Liver (tissue), 9 donors: ENCODE measurements around the gene SYNPO. TPM values are rescaled to one million over a fixed set of nuclear protein-coding genes. Genes with fewer than 3 reads are reported as not detected.

Experiments
- DNase-seq: peaks from one replicate; pipeline ENCODE4 v3.0.0-alpha.2; 2017; ENCODE audit warnings: low spot score
- H3K27ac ChIP-seq, 2 donors: one replicate each; pipeline ENCODE4 v1.7.0; 2013; ENCODE audit warnings: inconsistent platforms in 2 of 2, low read length in 2 of 2, control low read depth in 1 of 2, low read depth in 1 of 2, mild to moderate bottlenecking in 1 of 2
- H3K27me3 ChIP-seq, 4 donors: one replicate each; pipeline versions ENCODE4 v1.6.1 to v1.7.0; 2013; ENCODE audit warnings: low read length in 3 of 4, inconsistent platforms in 1 of 4, mild to moderate bottlenecking in 1 of 4, moderate library complexity in 1 of 4; ENCODE audit not compliant: control insufficient read depth in 4 of 4, insufficient read depth in 4 of 4
- H3K36me3 ChIP-seq, 4 donors: one replicate each; pipeline versions ENCODE4 v1.6.1 to v1.7.0; 2013; ENCODE audit warnings: low read length in 3 of 4, mild to moderate bottlenecking in 3 of 4, low read depth in 1 of 4, moderate library complexity in 1 of 4; ENCODE audit not compliant: control insufficient read depth in 4 of 4, insufficient read depth in 3 of 4
- H3K4me1 ChIP-seq, 4 donors: one replicate each; pipeline versions ENCODE4 v1.6.1 to v1.7.0; 2013; ENCODE audit warnings: low read length in 3 of 4, mild to moderate bottlenecking in 3 of 4, moderate library complexity in 1 of 4; ENCODE audit not compliant: control insufficient read depth in 4 of 4, insufficient read depth in 4 of 4
- H3K4me3 ChIP-seq, 3 donors: one replicate each; pipeline versions ENCODE4 v1.6.1 to v1.7.0; 2013; ENCODE audit warnings: low read length in 3 of 3, control low read depth in 1 of 3, low read depth in 1 of 3, mild to moderate bottlenecking in 1 of 3
- H3K9ac ChIP-seq, 2 donors: one replicate each; pipeline ENCODE4 v1.7.0; 2013; ENCODE audit warnings: low read length in 2 of 2, mild to moderate bottlenecking in 2 of 2, moderate library complexity in 2 of 2, control low read depth in 1 of 2, low read depth in 1 of 2
- H3K9me3 ChIP-seq, 4 donors: one replicate each; pipeline versions ENCODE4 v1.6.1 to v1.7.0; 2013; ENCODE audit warnings: low read length in 3 of 4; ENCODE audit not compliant: control insufficient read depth in 4 of 4
- CTCF ChIP-seq: fragments of 150-350 bp; IDR thresholded peaks from 2 replicates; pipeline ENCODE4 v1.5.1; 2017; ENCODE audit warnings: improper control_type of control experiment, low read depth, low read length; ENCODE audit not compliant: missing input control
- FOXA1 ChIP-seq: IDR thresholded peaks from 2 replicates; pipeline ENCODE4 v1.6.1; 2016; ENCODE audit warnings: antibody characterized with exemption
- FOXA2 ChIP-seq: IDR thresholded peaks from 2 replicates; pipeline ENCODE4 v1.6.1; 2016; ENCODE audit warnings: antibody characterized with exemption
- GABPA ChIP-seq, 2 donors: IDR thresholded peaks in 1 of 2; conservative IDR thresholded peaks in 1 of 2; 2 replicates each; pipeline ENCODE4 v1.6.1; 2016; ENCODE audit warnings: antibody characterized with exemption in 2 of 2, mild to moderate bottlenecking in 1 of 2, moderate library complexity in 1 of 2
- HNF4A ChIP-seq, 2 donors: conservative IDR thresholded peaks; 2 replicates each; pipeline ENCODE4 v1.6.1; 2016; ENCODE audit warnings: antibody characterized with exemption in 2 of 2, mild to moderate bottlenecking in 2 of 2
- HNF4G ChIP-seq: IDR thresholded peaks from 2 replicates; pipeline ENCODE4 v1.6.1; 2016; ENCODE audit warnings: antibody characterized with exemption
- JUND ChIP-seq, 2 donors: IDR thresholded peaks; 2 replicates each; pipeline ENCODE4 v1.6.1; 2016; ENCODE audit warnings: antibody characterized with exemption in 2 of 2
- MAX ChIP-seq: IDR thresholded peaks from 2 replicates; pipeline ENCODE4 v1.6.1; 2016; ENCODE audit warnings: antibody characterized with exemption
- NR2F2 ChIP-seq: IDR thresholded peaks from 2 replicates; pipeline ENCODE4 v1.6.1; 2016; ENCODE audit warnings: antibody characterized with exemption
- REST ChIP-seq: IDR thresholded peaks from 2 replicates; pipeline ENCODE4 v1.6.1; 2016; ENCODE audit warnings: antibody characterized with exemption, mild to moderate bottlenecking
- SP1 ChIP-seq: IDR thresholded peaks from 2 replicates; pipeline ENCODE4 v1.6.1; 2018; ENCODE audit warnings: antibody characterized with exemption, mild to moderate bottlenecking
- TAF1 ChIP-seq: conservative IDR thresholded peaks from 2 replicates; pipeline ENCODE4 v1.6.1; 2016; ENCODE audit warnings: antibody characterized with exemption, mild to moderate bottlenecking
- YY1 ChIP-seq: IDR thresholded peaks from 2 replicates; pipeline ENCODE4 v1.6.1; 2016; ENCODE audit warnings: antibody characterized with exemption, mild to moderate bottlenecking
- ZBTB33 ChIP-seq: IDR thresholded peaks from 2 replicates; pipeline ENCODE4 v1.6.1; 2016; ENCODE audit warnings: antibody characterized with exemption
- WGBS: extraction: QIAGEN DNeasy Blood & Tissue Kit; methylation state at CpG from one replicate; pipeline ENCODE4 v1.1.7; 2013; 5-methylcytosine and 5-hydroxymethylcytosine counted together
- polyA plus RNA-seq, 2 donors: library from polyadenylated mRNA; stranded (reverse) in 1 of 2; unstranded in 1 of 2; fragments of 200-250 nt in 1 of 2; fragments of >200 nt in 1 of 2; fragmentation: Nextera tagmentation in 1 of 2; extraction: Ambion mirVana in 1 of 2; gene quantifications; one replicate each; pipeline versions ENCODE4 v1.2.1 to v1.2.3, GENCODE V29; 2013 to 2015
- total RNA-seq, 2 donors: library from RNA; depleted of rRNA; stranded (reverse); fragments of >200 nt; gene quantifications; one replicate each; pipeline ENCODE4 v1.2.3, GENCODE V29; 2014
- donor health status: healthy.
- donor health status: healthy.
- donor health status: healthy.
- donor health status: healthy.
- donor health status: healthy.

Gene SYNPO
- total and polyA plus RNA-seq, 4 donors, result 1.1 to 36.6 (median 10.7) TPM

- H3K27ac ChIP-seq, result peak overlapping the region; percentile 83 to 99
- H3K9ac ChIP-seq, result peak overlapping the region in 1 of 2 donors; percentile 65
- H3K27me3 ChIP-seq, result no peaks in the 10 kb centered on the region
These were observed 1.1 kb upstream of the SYNPO start for GRCh38 chr5:150639377-150639692.

More at GRCh38 chr5:150639377-150639692, 1.1 kb upstream of the SYNPO start:
- DNase-seq, result no peak
- no peaks in the 10 kb centered on the region for H3K36me3 ChIP-seq
- no peak for TF ChIP-seq SP1
- no peak for TF ChIP-seq ZBTB33
- no peak for TF ChIP-seq JUND (IDR thresholded peaks at IDR 0.05)
- no peak for TF ChIP-seq FOXA2
- no peak for TF ChIP-seq TAF1
- no peak for TF ChIP-seq GABPA (IDR thresholded peaks at IDR 0.05 in 1 of 2, conservative IDR thresholded peaks at IDR 0.05 in 1 of 2)
- no peak for TF ChIP-seq CTCF
- TF ChIP-seq REST, result no peak
- no peak for TF ChIP-seq MAX
- TF ChIP-seq YY1, result no peak
- TF ChIP-seq NR2F2, result no peak
- no peak for TF ChIP-seq HNF4A (conservative IDR thresholded peaks at IDR 0.05)
- TF ChIP-seq FOXA1, result no peak
- no peak for TF ChIP-seq HNF4G
- H3K4me1 ChIP-seq, result peaks cover 26 to 87% (median 78%) of the 10 kb centered on the region in 4 donors
- peak overlapping the region in 1 of 3 donors; percentile 96 for H3K4me3 ChIP-seq
- 71% methylated on average over 3 of the region's 3 CpGs for WGBS
- no peaks in the 10 kb centered on the region for H3K9me3 ChIP-seq
